Thymus (tissue), 11 donors: Measurements from ENCODE around the gene PLP2. TPM values are rescaled to one million over a fixed set of nuclear protein-coding genes. Genes with fewer than 3 reads are reported as not detected.
A peak's percentile ranks its signal among the peaks of the same experiment; 100 is the strongest.

Experiments
- DNase-seq, 9 donors: peaks; one replicate each; pipeline ENCODE4 v3.0.0-alpha.2; 2013; ENCODE audit warnings: low spot score in 9 of 9, low read depth in 6 of 9, missing footprints in 1 of 9
- H3K27ac ChIP-seq, 2 donors: one replicate each; pipeline ENCODE4 v1.5.1; 2013; ENCODE audit warnings: control low read depth in 1 of 2, low read depth in 1 of 2, low read length in 1 of 2, mild to moderate bottlenecking in 1 of 2, moderate library complexity in 1 of 2
- H3K27me3 ChIP-seq, 2 donors: one replicate each; pipeline ENCODE4 v1.5.1; 2013; ENCODE audit warnings: low read length in 1 of 2; ENCODE audit not compliant: control insufficient read depth in 2 of 2, insufficient read depth in 1 of 2
- H3K36me3 ChIP-seq, 2 donors: one replicate each; pipeline ENCODE4 v1.5.1; 2013; ENCODE audit warnings: low read length in 1 of 2, mild to moderate bottlenecking in 1 of 2, moderate library complexity in 1 of 2; ENCODE audit not compliant: control insufficient read depth in 2 of 2, insufficient read depth in 2 of 2
- H3K4me1 ChIP-seq, 2 donors: one replicate each; pipeline ENCODE4 v1.5.1; 2013; ENCODE audit warnings: low read length in 2 of 2; ENCODE audit not compliant: control insufficient read depth in 2 of 2, insufficient read depth in 2 of 2
- H3K4me3 ChIP-seq, 2 donors: one replicate each; pipeline ENCODE4 v1.5.1; 2013; ENCODE audit warnings: low read length in 2 of 2, control low read depth in 1 of 2, mild to moderate bottlenecking in 1 of 2
- H3K9me3 ChIP-seq, 2 donors: one replicate each; pipeline ENCODE4 v1.5.1; 2013; ENCODE audit warnings: low read length in 1 of 2, mild to moderate bottlenecking in 1 of 2; ENCODE audit not compliant: control insufficient read depth in 2 of 2, insufficient read depth in 1 of 2
- WGBS: extraction: QIAGEN DNeasy Blood & Tissue Kit; methylation state at CpG from one replicate; pipeline ENCODE4 v1.1.7; 2013; 5-methylcytosine and 5-hydroxymethylcytosine counted together
- polyA plus RNA-seq: library from polyadenylated mRNA; stranded (reverse); fragments of 200-250 nt; gene quantifications from one replicate; pipeline ENCODE4 v1.2.3, GENCODE V29; 2013
- total RNA-seq: library from RNA; stranded (reverse); fragments of 120-200 nt; gene quantifications from one replicate; pipeline ENCODE4 v1.2.4, GENCODE V29; 2013
- donor health status: healthy.

Gene PLP2
- total and polyA plus RNA-seq, 2 donors, result 36.6 to 130 TPM

- 94% methylated on average over 6 of the region's 6 CpGs for WGBS
- H3K9me3 ChIP-seq, result peaks cover 0 to 5% of the 10 kb centered on the region in 2 donors
- no peak for DNase-seq
- peaks cover 0 to 2% of the 10 kb centered on the region in 2 donors for H3K36me3 ChIP-seq
- H3K27ac ChIP-seq, result no peak overlapping the region
- peaks cover 4 to 41% of the 10 kb centered on the region in 2 donors for H3K4me1 ChIP-seq
- H3K27me3 ChIP-seq, result no peaks in the 10 kb centered on the region
- H3K4me3 ChIP-seq, result no peak overlapping the region
These were observed 17.9 kb downstream of the PLP2 start for GRCh38 chrX:49189606-49190005.

GRCh38 chrX:49190821-49191573, 19.3 kb downstream of the PLP2 start:
- no peaks in the 10 kb centered on the region for H3K27me3 ChIP-seq
- peak; percentile 83 to 96 (median 91) for DNase-seq
- H3K4me1 ChIP-seq, result peaks cover 0 to 30% of the 10 kb centered on the region in 2 donors
- peak overlapping the region; percentile 85 to 93 for H3K27ac ChIP-seq
- H3K36me3 ChIP-seq, result peaks cover 0 to 2% of the 10 kb centered on the region in 2 donors
- peak overlapping the region; percentile 72 to 76 for H3K4me3 ChIP-seq
- under 1% methylated on average over 32 of the region's 32 CpGs for whole genome bisulfite sequencing
- no peaks in the 10 kb centered on the region for H3K9me3 ChIP-seq

GRCh38 chrX:49191574-49192011, 19.9 kb downstream of the PLP2 start:
- Histone ChIP-seq H3K27me3 (no peaks in the 10 kb centered on the region), H3K9me3 (no peaks in the 10 kb centered on the region), H3K4me1 (peaks cover 0 to 26% of the 10 kb centered on the region in 2 donors), H3K4me3 (peak overlapping the region; percentile 72 to 76), H3K27ac (peak overlapping the region; percentile 85 to 93), H3K36me3 (peaks cover 0 to 2% of the 10 kb centered on the region in 2 donors)
- no peak for DNase-seq
- 1% methylated on average over 34 of the region's 34 CpGs for WGBS

- peak overlapping the region in 1 of 2 donors; percentile 79 for H3K27ac ChIP-seq
These were observed 21.1 kb downstream of the PLP2 start for GRCh38 chrX:49192722-49193328.

GRCh38 chrX:49193542-49193964, 21.9 kb downstream of the PLP2 start:
- Histone ChIP-seq H3K27ac (peak overlapping the region in 1 of 2 donors; percentile 79), H3K27me3 (no peaks in the 10 kb centered on the region), H3K4me1 (peaks cover 0 to 36% of the 10 kb centered on the region in 2 donors), H3K4me3 (no peak overlapping the region), H3K9me3 (no peaks in the 10 kb centered on the region), H3K36me3 (peaks cover 3 to 5% of the 10 kb centered on the region in 2 donors)
- peak in 1 of 9 donors; percentile 64 for DNase-seq
- WGBS, result 85% methylated on average over 2 of the region's 2 CpGs

More at GRCh38 chrX:49192722-49193328, 21.1 kb downstream of the PLP2 start:
- DNase-seq, result peak in 1 of 9 donors; percentile 62
- Histone ChIP-seq H3K4me3 (no peak overlapping the region), H3K4me1 (peaks cover 0 to 29% of the 10 kb centered on the region in 2 donors), H3K36me3 (peaks cover 3 to 5% of the 10 kb centered on the region in 2 donors), H3K27me3 (no peaks in the 10 kb centered on the region), H3K9me3 (no peaks in the 10 kb centered on the region)
- WGBS, result 84% methylated on average over 10 of the region's 10 CpGs

GRCh38 chrX:49197543-49198087, 25.9 kb downstream of the PLP2 start:
- H3K36me3 ChIP-seq, result peaks cover 3 to 5% of the 10 kb centered on the region in 2 donors
- peaks cover 0 to 7% of the 10 kb centered on the region in 2 donors for H3K27me3 ChIP-seq
- H3K27ac ChIP-seq, result no peak overlapping the region
- no peak overlapping the region for H3K4me3 ChIP-seq
- no peak for DNase-seq
- H3K4me1 ChIP-seq, result peaks cover 13 to 44% of the 10 kb centered on the region in 2 donors
- WGBS, result 91% methylated on average over 13 of the region's 13 CpGs
- H3K9me3 ChIP-seq, result no peaks in the 10 kb centered on the region

GRCh38 chrX:49198540-49199314, 27.0 kb downstream of the PLP2 start:
- peak in 1 of 9 donors; percentile 49 for DNase-seq
- 35% methylated on average over 12 of the region's 12 CpGs for WGBS

GRCh38 chrX:49199315-49199595, 27.6 kb downstream of the PLP2 start:
- DNase-seq, result no peak
- Histone ChIP-seq H3K27ac (no peak overlapping the region), H3K4me1 (peaks cover 13 to 27% of the 10 kb centered on the region in 2 donors), H3K27me3 (peaks cover 0 to 7% of the 10 kb centered on the region in 2 donors), H3K9me3 (no peaks in the 10 kb centered on the region), H3K36me3 (peaks cover 3 to 5% of the 10 kb centered on the region in 2 donors), H3K4me3 (peak overlapping the region; percentile 55 to 57)
- 17% methylated on average over 11 of the region's 11 CpGs for WGBS

More at GRCh38 chrX:49198540-49199314, 27.0 kb downstream of the PLP2 start:
- Histone ChIP-seq H3K27ac (peak overlapping the region in 1 of 2 donors; percentile 64), H3K4me3 (peak overlapping the region; percentile 55 to 57), H3K4me1 (peaks cover 13 to 33% of the 10 kb centered on the region in 2 donors), H3K27me3 (peaks cover 0 to 7% of the 10 kb centered on the region in 2 donors), H3K9me3 (no peaks in the 10 kb centered on the region), H3K36me3 (peaks cover 3 to 5% of the 10 kb centered on the region in 2 donors)
